Trophoblast cell (in vitro differentiated cells and primary cell): ENCODE measurements around the gene TF.

Source experiments
- DNase-seq, 2 donors: peaks; one replicate each; pipeline ENCODE4 v3.0.0-alpha.2; 2016
- H2AFZ ChIP-seq: 2 replicates; pipeline ENCODE4 v1.6.1; 2013; ENCODE audit warnings: low read length, moderate library complexity, mild to moderate bottlenecking; ENCODE audit not compliant: insufficient read depth, poor library complexity
- H2AK5ac ChIP-seq: 2 replicates; pipeline ENCODE4 v1.6.1; 2013; ENCODE audit warnings: mild to moderate bottlenecking, low read length
- H2BK120ac ChIP-seq: 2 replicates; pipeline ENCODE4 v1.6.1; 2013; ENCODE audit warnings: low read length, mild to moderate bottlenecking, moderate library complexity; ENCODE audit not compliant: insufficient read depth, poor library complexity
- H2BK12ac ChIP-seq: 2 replicates; pipeline ENCODE4 v1.6.1; 2013; ENCODE audit warnings: mild to moderate bottlenecking, low read length, moderate library complexity
- H2BK5ac ChIP-seq: 2 replicates; pipeline ENCODE4 v1.6.1; 2013; ENCODE audit warnings: low read length, low read depth, moderate library complexity, mild to moderate bottlenecking; ENCODE audit not compliant: poor library complexity
- H3K14ac ChIP-seq: 2 replicates; pipeline ENCODE4 v1.6.1; 2013; ENCODE audit warnings: mild to moderate bottlenecking, low read length
- H3K18ac ChIP-seq: 2 replicates; pipeline ENCODE4 v1.6.1; 2013; ENCODE audit warnings: mild to moderate bottlenecking, low read length
- H3K23ac ChIP-seq: 2 replicates; pipeline ENCODE4 v1.6.1; 2013; ENCODE audit warnings: low read length
- H3K27ac ChIP-seq: 2 replicates; pipeline ENCODE4 v1.5.1; 2013; ENCODE audit warnings: low read depth, mild to moderate bottlenecking, inconsistent platforms, low read length, moderate library complexity
- H3K27me3 ChIP-seq: 2 replicates; pipeline ENCODE4 v1.6.1; 2013; ENCODE audit warnings: inconsistent platforms, mild to moderate bottlenecking, low read length, moderate library complexity; ENCODE audit not compliant: insufficient read depth
- H3K36me3 ChIP-seq, 2 experiments: 1 replicate in 1 of 2; 2 replicates in 1 of 2; pipeline ENCODE4 v1.6.1; 2013; ENCODE audit warnings: low read length in 2 of 2, mild to moderate bottlenecking in 2 of 2, moderate library complexity in 1 of 2; ENCODE audit not compliant: insufficient read depth in 2 of 2, control insufficient read depth in 1 of 2
- H3K4ac ChIP-seq: 2 replicates; pipeline ENCODE4 v1.6.1; 2013; ENCODE audit warnings: low read depth, mild to moderate bottlenecking, low read length, moderate library complexity
- H3K4me1 ChIP-seq, 2 experiments: 1 replicate in 1 of 2; 2 replicates in 1 of 2; pipeline ENCODE4 v1.6.1; 2013; ENCODE audit warnings: low read length in 2 of 2, mild to moderate bottlenecking in 2 of 2, moderate library complexity in 1 of 2; ENCODE audit not compliant: insufficient read depth in 2 of 2, control insufficient read depth in 1 of 2
- H3K4me2 ChIP-seq: 2 replicates; pipeline ENCODE4 v1.6.1; 2013; ENCODE audit warnings: inconsistent platforms, mild to moderate bottlenecking, low read length, moderate library complexity
- H3K4me3 ChIP-seq: 2 replicates; pipeline ENCODE4 v1.5.1; 2013; ENCODE audit warnings: mild to moderate bottlenecking, low read depth, low read length, inconsistent platforms
- H3K79me1 ChIP-seq: one replicate; pipeline ENCODE4 v1.6.1; 2013; ENCODE audit warnings: low read length
- H3K79me2 ChIP-seq: 2 replicates; pipeline ENCODE4 v1.6.1; 2013; ENCODE audit warnings: low read length, mild to moderate bottlenecking; ENCODE audit not compliant: control insufficient read depth, insufficient read depth, poor library complexity
- H3K9ac ChIP-seq: 2 replicates; pipeline ENCODE4 v1.6.1; 2013; ENCODE audit warnings: mild to moderate bottlenecking, low read length
- H3K9me3 ChIP-seq: 2 replicates; pipeline ENCODE4 v1.6.1; 2013; ENCODE audit warnings: low read depth, mild to moderate bottlenecking, control low read depth, inconsistent platforms, low read length; ENCODE audit not compliant: insufficient read depth
- H4K12ac ChIP-seq: 2 replicates; pipeline ENCODE4 v1.6.1; 2013; ENCODE audit warnings: low read depth, mild to moderate bottlenecking, low read length, moderate library complexity
- H4K8ac ChIP-seq: 2 replicates; pipeline ENCODE4 v1.6.1; 2013; ENCODE audit warnings: low read depth, mild to moderate bottlenecking, low read length, moderate library complexity
- H4K91ac ChIP-seq: one replicate; pipeline ENCODE4 v1.6.1; 2013; ENCODE audit warnings: low read depth, mild to moderate bottlenecking, low read length, moderate library complexity
- WGBS: extraction: QIAGEN DNeasy Blood & Tissue Kit; methylation state at CpG from one replicate; pipeline ENCODE4 v1.1.7; 2013; ENCODE audit warnings: missing lambda C conversion rate; ENCODE audit not compliant: insufficient read length, insufficient coverage; ENCODE audit errors: extremely low coverage; 5-methylcytosine and 5-hydroxymethylcytosine counted together

The TF gene

DNA sequence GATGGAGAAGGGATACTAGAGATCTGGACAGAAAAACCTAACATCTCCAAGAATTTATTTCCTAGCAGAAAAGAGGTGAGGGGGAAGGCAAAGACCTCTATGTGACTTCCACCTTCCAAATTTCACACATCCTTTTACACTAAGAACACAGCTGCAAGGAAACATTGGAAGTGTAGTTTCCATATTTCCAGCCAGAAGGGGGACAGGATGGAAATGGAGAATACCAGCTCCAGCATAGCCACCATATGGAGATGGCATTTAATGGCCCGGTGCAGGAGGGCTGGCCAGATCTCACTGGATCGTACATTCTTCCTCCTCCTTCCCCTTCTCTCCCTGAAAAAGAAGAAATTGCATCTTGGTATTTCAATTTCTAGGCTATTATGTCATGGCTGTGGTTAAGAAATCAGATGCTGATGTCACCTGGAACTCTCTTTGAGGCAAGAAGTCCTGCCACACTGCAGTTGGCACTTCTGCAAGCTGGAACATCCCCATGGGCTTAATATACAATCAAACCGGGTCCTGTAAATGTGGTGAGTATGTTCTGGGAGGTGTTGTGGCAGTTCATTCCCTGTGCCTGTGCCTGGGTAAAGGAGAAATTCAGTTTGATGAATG, 36.9 kb upstream of the TF start:
- no CpG with 5 or more reads among the region's 3 CpGs for WGBS
- H2AFZ ChIP-seq: no peak overlapping the region
- no peaks in the 10 kb centered on the region for H3K79me1 ChIP-seq
- peak in 1 of 2 donors; percentile 2 for DNase-seq
- no peak overlapping the region for H3K23ac ChIP-seq
- H2BK5ac ChIP-seq: no peak overlapping the region
- H3K36me3 ChIP-seq: no peaks in the 10 kb centered on the region
- no peak overlapping the region for H2BK120ac ChIP-seq
- H3K4me3 ChIP-seq: no peak overlapping the region
- H2BK12ac ChIP-seq: no peak overlapping the region
- peaks cover 2% of the 10 kb centered on the region for H3K9me3 ChIP-seq
- H3K18ac ChIP-seq: no peak overlapping the region
- H3K14ac ChIP-seq: no peak overlapping the region
- no peaks in the 10 kb centered on the region for H3K79me2 ChIP-seq
- H2AK5ac ChIP-seq: no peak overlapping the region
- no peak overlapping the region for H3K27ac ChIP-seq
- H3K4me1 ChIP-seq: no peaks in the 10 kb centered on the region
- no peak overlapping the region for H3K4ac ChIP-seq
- H3K4me2 ChIP-seq: no peak overlapping the region
- H3K27me3 ChIP-seq: peaks cover 3% of the 10 kb centered on the region
- H3K9ac ChIP-seq: peak overlapping the region; percentile 20
- H4K12ac ChIP-seq: no peak overlapping the region
- H4K91ac ChIP-seq: no peak overlapping the region
- no peak overlapping the region for H4K8ac ChIP-seq

DNA sequence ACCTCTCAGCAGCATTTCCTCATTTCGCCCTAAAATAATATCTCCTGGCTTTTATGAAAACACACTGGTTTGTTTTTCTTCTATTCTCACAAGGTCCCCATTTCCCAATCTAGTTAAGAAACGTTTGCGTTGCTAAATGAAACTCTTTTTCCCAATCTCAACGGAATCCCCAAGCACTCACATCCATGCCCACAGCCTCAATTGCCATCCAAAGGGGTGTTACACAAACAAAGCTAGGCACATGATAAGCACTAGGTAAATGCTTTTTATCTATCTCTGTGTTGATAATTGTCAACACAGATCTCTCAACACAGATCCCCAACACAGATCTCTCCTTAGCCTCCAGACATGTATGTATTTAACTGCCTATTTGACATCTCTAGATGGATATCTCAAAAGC, 35.2 kb upstream of the TF start:
- no peak overlapping the region for H3K27ac ChIP-seq
- H3K9me3 ChIP-seq: peaks cover 2% of the 10 kb centered on the region
- no peaks in the 10 kb centered on the region for H3K36me3 ChIP-seq
- H3K23ac ChIP-seq: no peak overlapping the region
- H3K9ac ChIP-seq: no peak overlapping the region
- no peak overlapping the region for H3K4ac ChIP-seq
- no peak overlapping the region for H3K18ac ChIP-seq
- H2AFZ ChIP-seq: no peak overlapping the region
- no peaks in the 10 kb centered on the region for H3K79me1 ChIP-seq
- no peak overlapping the region for H2BK12ac ChIP-seq
- no peak overlapping the region for H3K4me2 ChIP-seq
- no CpG with 5 or more reads among the region's 4 CpGs for WGBS
- no peak overlapping the region for H4K8ac ChIP-seq
- no peak overlapping the region for H2BK5ac ChIP-seq
- no peak overlapping the region for H2AK5ac ChIP-seq
- peaks cover 3% of the 10 kb centered on the region for H3K27me3 ChIP-seq
- H3K79me2 ChIP-seq: no peaks in the 10 kb centered on the region
- H3K14ac ChIP-seq: no peak overlapping the region
- peak in 1 of 2 donors; percentile 5 for DNase-seq
- H4K91ac ChIP-seq: no peak overlapping the region
- H3K4me1 ChIP-seq: no peaks in the 10 kb centered on the region
- H3K4me3 ChIP-seq: no peak overlapping the region
- H2BK120ac ChIP-seq: no peak overlapping the region
- no peak overlapping the region for H4K12ac ChIP-seq

DNA sequence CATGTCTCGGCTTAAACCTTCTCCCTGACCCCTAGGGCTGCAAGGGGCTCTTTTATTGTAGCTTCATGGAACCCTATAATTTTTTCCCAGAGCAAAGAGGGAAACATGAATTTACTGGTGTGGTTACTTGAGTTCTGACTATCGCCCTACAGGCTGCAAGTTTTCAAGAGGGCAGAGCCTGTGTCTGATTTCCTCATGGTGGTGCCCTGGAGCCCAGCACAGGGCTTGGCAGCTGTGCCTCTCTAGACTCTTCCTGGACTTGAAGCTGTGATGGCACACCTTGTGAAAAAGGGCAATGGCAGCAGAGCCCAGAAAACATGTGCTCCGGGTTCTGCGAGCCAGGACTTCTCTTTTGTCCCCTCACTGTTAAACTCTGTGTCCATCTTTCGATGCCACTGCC, 34.2 kb upstream of the TF start:
- Histone ChIP-seq H3K9me3 (peaks cover 2% of the 10 kb centered on the region), H3K14ac (no peak overlapping the region), H3K36me3 (no peaks in the 10 kb centered on the region), H4K12ac (no peak overlapping the region), H3K79me2 (no peaks in the 10 kb centered on the region), H3K4me3 (no peak overlapping the region), H3K4me1 (no peaks in the 10 kb centered on the region), H2BK12ac (no peak overlapping the region), H3K9ac (no peak overlapping the region), H2BK120ac (no peak overlapping the region), H4K8ac (no peak overlapping the region), H3K4ac (no peak overlapping the region), H3K27ac (no peak overlapping the region), H2AFZ (no peak overlapping the region), H4K91ac (no peak overlapping the region), H3K23ac (no peak overlapping the region), H2AK5ac (no peak overlapping the region), H3K4me2 (no peak overlapping the region), H3K79me1 (no peaks in the 10 kb centered on the region), H3K18ac (no peak overlapping the region), H2BK5ac (no peak overlapping the region), H3K27me3 (no peaks in the 10 kb centered on the region)
- no peak for DNase-seq
- no CpG with 5 or more reads among the region's 5 CpGs for WGBS

DNA sequence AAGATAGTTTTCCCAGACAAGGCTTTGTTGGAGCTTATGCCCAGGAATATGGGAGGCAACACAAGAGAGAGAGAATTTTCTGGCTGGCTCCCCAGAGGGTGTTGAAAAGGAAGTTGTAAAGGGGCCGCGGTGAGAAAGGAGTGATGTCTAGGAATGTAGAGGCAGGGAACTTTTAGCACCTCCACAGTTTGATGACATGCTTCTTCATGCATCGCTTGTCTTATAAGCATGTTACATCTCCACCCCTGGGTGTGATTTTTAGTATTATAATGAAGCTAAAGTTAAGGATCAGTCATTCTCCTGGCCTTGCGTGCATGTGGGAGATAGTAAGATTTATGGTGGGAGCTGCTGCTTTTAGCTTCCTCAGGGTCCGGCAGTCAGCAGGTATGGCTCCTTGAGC, 32.8 kb upstream of the TF start:
- no peak overlapping the region for H4K8ac ChIP-seq
- no peak overlapping the region for H2AK5ac ChIP-seq
- H3K36me3 ChIP-seq: no peaks in the 10 kb centered on the region
- H3K4ac ChIP-seq: no peak overlapping the region
- H3K27ac ChIP-seq: no peak overlapping the region
- no peaks in the 10 kb centered on the region for H3K79me2 ChIP-seq
- H2AFZ ChIP-seq: no peak overlapping the region
- H4K12ac ChIP-seq: no peak overlapping the region
- no peak for DNase-seq
- no peak overlapping the region for H2BK12ac ChIP-seq
- H3K27me3 ChIP-seq: no peaks in the 10 kb centered on the region
- H3K79me1 ChIP-seq: no peaks in the 10 kb centered on the region
- no peak overlapping the region for H3K18ac ChIP-seq
- no CpG with 5 or more reads among the region's 5 CpGs for WGBS
- no peaks in the 10 kb centered on the region for H3K4me1 ChIP-seq
- no peak overlapping the region for H3K9ac ChIP-seq
- no peak overlapping the region for H2BK120ac ChIP-seq
- H2BK5ac ChIP-seq: no peak overlapping the region
- H3K23ac ChIP-seq: no peak overlapping the region
- H3K4me3 ChIP-seq: no peak overlapping the region
- H3K14ac ChIP-seq: no peak overlapping the region
- H3K9me3 ChIP-seq: peaks cover 2% of the 10 kb centered on the region
- H4K91ac ChIP-seq: no peak overlapping the region
- no peak overlapping the region for H3K4me2 ChIP-seq
